IPS DF 4.7 (cell line): ENCODE measurements around the gene NXN.
"Not testable (repeated sequence)": the region's sequence is repeated elsewhere in the genome, so short reads cannot be mapped to it uniquely, and the experiment has no call there.

Source experiments
- DNase-seq: peaks from one replicate; pipeline ENCODE4 v3.0.0-alpha.2; 2013; ENCODE audit warnings: low spot score; ENCODE audit errors: extremely low read depth

Gene NXN

DNA sequence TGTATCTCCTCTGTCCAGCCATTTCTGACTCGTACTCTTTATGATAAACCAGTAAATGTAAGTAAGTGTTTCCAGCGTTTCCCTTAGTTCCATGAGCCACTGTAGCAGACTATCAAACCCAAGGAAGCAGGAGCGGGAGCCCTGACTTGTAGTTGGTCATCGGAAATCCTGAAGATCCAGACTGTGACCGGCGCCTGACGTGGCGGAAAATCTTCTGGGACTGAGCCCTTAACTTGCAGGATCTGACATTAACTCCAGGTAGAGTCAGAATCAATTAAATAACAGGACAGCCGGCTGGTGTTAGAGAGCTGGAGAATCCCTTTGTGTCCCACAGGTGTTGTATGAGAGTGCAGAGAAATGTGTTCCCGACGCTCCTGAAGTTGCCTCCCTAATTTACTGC, 201.5 kb downstream of the NXN start:
- DNase-seq: no peak

- no peak for DNase-seq
Observed at GRCh38 chr17:774313-774584, 205.3 kb downstream of the NXN start.

GRCh38 chr17:773467-774312, 205.9 kb downstream of the NXN start:
- no peak for DNase-seq

- DNase-seq: no peak
Observed at GRCh38 chr17:773016-773415, 206.6 kb downstream of the NXN start.

DNA sequence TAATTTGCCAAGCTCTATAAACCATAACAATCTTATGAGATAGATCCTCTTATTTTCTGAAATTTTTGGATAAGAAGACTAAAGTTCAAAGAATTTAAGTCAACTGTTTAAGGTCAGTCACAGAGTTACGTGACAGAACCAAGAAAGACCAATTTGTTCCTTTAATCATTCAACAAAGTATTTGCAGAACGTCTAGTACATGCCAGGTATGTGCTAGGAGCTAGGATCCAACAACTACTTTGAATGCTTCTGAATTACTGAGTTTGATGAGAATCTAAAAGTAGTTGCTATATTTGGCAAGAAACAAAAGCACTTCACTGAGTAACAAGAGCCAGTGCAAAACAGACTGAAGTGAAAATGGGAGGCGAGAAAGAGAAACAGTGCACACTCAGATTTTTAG, 212.5 kb downstream of the NXN start:
- DNase-seq: no peak

- DNase-seq: no peak
Observed at GRCh38 chr17:760371-760770, 219.2 kb downstream of the NXN start.

- no peak for DNase-seq
Observed at GRCh38 chr17:759964-760363, 219.6 kb downstream of the NXN start.

GRCh38 chr17:756010-756567, 223.5 kb downstream of the NXN start:
- not testable (repeated sequence) for DNase-seq

- DNase-seq: not testable (repeated sequence)
Observed at GRCh38 chr17:755319-755961, 224.1 kb downstream of the NXN start.

DNA sequence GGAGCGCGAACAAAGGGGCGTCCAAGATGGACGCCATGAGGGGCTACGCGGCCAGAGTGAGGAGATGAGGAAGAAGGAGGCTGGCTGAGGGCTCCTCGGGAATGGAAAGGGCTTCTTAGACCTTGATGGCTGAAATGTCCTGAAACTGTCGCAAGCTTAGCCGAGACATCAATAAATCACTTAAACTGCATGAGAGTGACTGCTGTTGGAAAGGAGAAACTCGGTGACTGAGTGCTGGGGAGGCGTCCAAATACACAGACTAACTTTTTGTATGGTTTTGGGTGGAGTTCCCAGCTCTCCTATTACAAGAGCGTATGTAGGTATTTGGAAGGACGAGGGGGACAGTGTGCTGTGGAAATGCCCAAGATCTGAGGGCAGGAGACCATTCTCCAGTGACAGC, 226.2 kb downstream of the NXN start:
- DNase-seq: no peak

DNA sequence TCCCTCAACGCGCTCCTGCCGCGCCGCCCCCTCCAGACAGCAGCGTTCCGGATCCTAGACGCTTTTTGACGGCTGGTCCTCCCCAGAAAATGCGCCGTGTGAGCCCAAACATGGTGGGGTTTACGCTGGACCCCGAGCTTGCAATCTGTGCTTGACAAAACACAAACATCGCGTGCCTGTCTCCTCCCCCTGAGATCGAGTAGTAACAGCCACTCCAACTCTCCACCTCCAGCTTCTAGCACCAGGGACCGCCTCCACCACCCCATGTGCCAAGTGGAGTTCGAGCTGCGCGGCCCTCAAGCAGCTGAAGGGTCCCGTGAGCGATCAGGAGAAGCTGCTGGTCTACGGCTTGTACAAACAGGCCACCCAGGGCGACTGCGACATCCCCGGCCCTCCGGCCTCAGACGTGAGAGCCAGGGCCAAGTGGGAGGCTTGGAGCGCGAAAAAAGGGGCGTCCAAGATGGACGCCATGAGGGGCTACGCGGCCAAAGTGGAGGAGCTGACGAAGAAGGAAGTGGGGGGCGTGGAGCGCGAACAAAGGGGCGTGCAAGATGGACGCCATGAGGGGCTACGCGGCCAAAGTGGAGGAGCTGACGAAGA, 226.9 kb downstream of the NXN start:
- no peak for DNase-seq

- peak; percentile 80 for DNase-seq
Observed at GRCh38 chr17:752002-752619, 227.5 kb downstream of the NXN start, which contains the start of gene GEMIN4. Gene GEMIN4 (minus strand): TSS chr17:752264. CDS start chr17:752142, 122 bp downstream.

DNA sequence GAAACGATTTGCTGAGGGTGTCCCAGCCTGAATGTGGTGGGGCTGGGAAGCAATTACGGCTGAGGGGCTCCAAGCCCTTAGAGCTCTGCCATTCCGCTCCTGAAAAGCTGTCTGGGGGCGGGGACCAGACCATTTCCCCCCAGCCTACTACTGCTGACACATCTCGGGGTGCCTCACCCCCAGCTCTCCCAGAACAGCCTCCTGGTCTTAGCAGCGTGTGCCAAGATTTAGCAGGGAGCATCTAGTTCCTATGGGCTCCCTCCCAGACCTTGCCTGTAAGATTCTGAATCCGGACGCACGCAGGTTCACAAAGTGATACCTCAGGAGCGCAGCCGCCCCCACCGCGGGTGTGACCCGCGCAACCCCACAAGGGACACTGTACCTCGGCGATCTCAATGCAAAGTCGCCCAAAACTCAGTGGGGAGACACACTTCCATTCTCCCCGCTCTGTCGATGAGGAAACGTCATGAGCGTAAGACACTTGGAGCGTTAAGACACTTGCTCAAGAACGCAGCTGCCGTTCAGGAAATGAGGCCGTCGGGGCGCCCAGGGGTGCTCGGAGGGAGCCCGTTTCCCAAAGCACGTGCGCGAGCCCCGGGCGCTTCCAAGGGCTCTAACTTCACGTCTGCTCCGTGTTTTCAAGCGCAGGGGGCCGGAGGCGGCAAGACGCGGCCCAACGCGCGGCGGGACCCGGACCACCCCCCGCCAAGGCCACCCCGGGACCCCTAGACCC, 228.1 kb downstream of the NXN start:
- no peak for DNase-seq

DNA sequence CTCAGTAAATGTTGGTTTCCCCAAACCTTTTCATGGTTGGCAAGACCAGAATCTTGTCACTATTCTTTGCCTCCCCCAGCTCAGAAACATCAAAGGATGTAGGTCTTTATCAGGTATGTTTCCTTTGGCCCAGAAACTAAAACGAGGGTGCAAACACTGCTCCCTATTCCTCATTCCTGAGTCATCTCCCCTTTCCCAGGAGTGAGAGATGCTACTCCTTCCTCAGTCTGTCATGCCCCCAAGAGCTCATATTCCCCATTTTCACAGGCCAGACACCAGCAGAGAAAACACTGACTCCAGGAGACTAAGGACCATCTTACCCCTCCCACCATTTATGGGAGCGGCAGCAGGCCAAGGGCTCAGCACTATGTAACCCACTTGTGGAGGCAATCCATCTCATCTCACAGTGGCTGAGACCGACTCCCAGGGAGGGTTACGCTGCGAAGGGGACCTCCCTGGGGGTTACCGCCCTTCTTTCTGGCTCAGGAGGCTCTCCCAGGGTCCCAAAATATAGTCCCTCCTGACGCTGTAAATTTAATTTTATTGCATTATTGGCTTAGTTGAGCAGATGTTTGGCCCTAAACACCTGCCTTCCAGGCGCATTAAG, 229.0 kb downstream of the NXN start:
- no peak for DNase-seq

- DNase-seq: not testable (repeated sequence)
Observed at GRCh38 chr17:749359-749758, 230.2 kb downstream of the NXN start.
